HepG2 (cell line): Measurements from ENCODE around the gene ANKS1A. TPM values are rescaled to one million over a fixed set of nuclear protein-coding genes. Genes with fewer than 3 reads are reported as not detected.

Source experiments
- ATAC-seq: fragments of 200-7000 bp; cut with Tn5 transposase; 3 replicates; pipeline ENCODE4 v1.9.1; 2020; ENCODE audit warnings: mild to moderate bottlenecking, moderate library complexity
- BruUV-seq: library from RNA; stranded (reverse); fragments of 400-500 nt; replicated peaks from 2 replicates; lab custom pipeline; 2021; lab: Mats Ljungman, UMichigan
- CTCF ChIA-PET: fragments of 300-600 bp; formaldehyde crosslinking; extraction: SDS; loops from one replicate; lab custom pipeline; 2021; ENCODE audit warnings: low total read pairs, inconsistent platforms, low intra/inter-chr PET ratio; lab: Yijun Ruan, JAX
- POLR2A ChIA-PET: fragments of 350-600 bp; sonication (Branson Sonifier 250); formaldehyde crosslinking; loops from one replicate; lab custom pipeline; 2020; ENCODE audit warnings: antibody characterized with exemption, inconsistent platforms; lab: Yijun Ruan, JAX
- DNase-seq: peaks from one replicate; pipeline ENCODE4 v3.0.0-alpha.2; 2015; ENCODE audit warnings: low spot score
- FAIRE-seq: peaks from 3 replicates; lab custom pipeline; 2011; peaks lifted over from hg19 to GRCh38; lab: Jason Lieb, UNC
- H2AFZ ChIP-seq: one replicate; pipeline ENCODE4 v1.6.1; 2011; ENCODE audit warnings: low read length, inconsistent platforms
- H3K27ac ChIP-seq: fragments of 300-600 bp; 3 replicates; pipeline ENCODE4 v1.8.0; 2011; ENCODE audit warnings: mixed run types, mild to moderate bottlenecking, mixed read lengths, low read length, inconsistent platforms; ENCODE audit not compliant: insufficient read depth; ENCODE audit errors: extremely low read length
- H3K27me3 ChIP-seq, 2 experiments: fragments of 200-600 bp in 1 of 2; 2 replicates in 1 of 2; 3 replicates in 1 of 2; pipeline versions ENCODE4 v1.6.0 to v1.8.0; 2011; ENCODE audit warnings: low read length in 2 of 2, mild to moderate bottlenecking in 2 of 2, moderate library complexity in 2 of 2, inconsistent platforms in 1 of 2; ENCODE audit not compliant: insufficient read depth in 2 of 2, control insufficient read depth in 1 of 2
- H3K36me3 ChIP-seq, 2 experiments: fragments of 200-600 bp in 1 of 2; replicated peaks in 1 of 2; 2 replicates in 1 of 2; 3 replicates in 1 of 2; pipeline versions ENCODE4 v1.5.1 to v1.8.0; 2011; ENCODE audit warnings: low read length in 2 of 2, inconsistent platforms in 1 of 2; ENCODE audit not compliant: insufficient read depth in 2 of 2, control insufficient read depth in 1 of 2
- H3K4me1 ChIP-seq: 2 replicates; pipeline ENCODE4 v1.5.1; 2012; ENCODE audit warnings: low read length, inconsistent platforms; ENCODE audit not compliant: insufficient read depth
- H3K4me2 ChIP-seq: 2 replicates; pipeline ENCODE4 v1.6.0; 2011; ENCODE audit warnings: low read depth, low read length, inconsistent platforms
- H3K4me3 ChIP-seq, 3 experiments: fragments of 200-600 bp in 1 of 3; sonication (generic), shearing (Covaris generic) in 1 of 3; replicated peaks in 1 of 3; 2 replicates each; pipeline ENCODE4 v1.5.1; 2011 to 2016; ENCODE audit warnings: low read length in 3 of 3, inconsistent platforms in 2 of 3, low read depth in 2 of 3, mild to moderate bottlenecking in 2 of 3, control low read depth in 1 of 3, mixed read lengths in 1 of 3; ENCODE audit not compliant: insufficient read depth in 1 of 3
- H3K79me2 ChIP-seq: one replicate; pipeline ENCODE4 v1.6.1; 2011; ENCODE audit warnings: low read length, inconsistent platforms; ENCODE audit not compliant: insufficient read depth
- H3K9ac ChIP-seq: 2 replicates; pipeline ENCODE4 v1.6.0; 2011; ENCODE audit warnings: mild to moderate bottlenecking, low read depth, low read length, inconsistent platforms; ENCODE audit not compliant: insufficient read depth
- H3K9me3 ChIP-seq: 2 replicates; pipeline ENCODE4 v1.5.1; 2012; ENCODE audit warnings: mild to moderate bottlenecking, low read length
- H4K20me1 ChIP-seq: 2 replicates; pipeline ENCODE4 v1.6.0; 2011; ENCODE audit warnings: inconsistent platforms, mild to moderate bottlenecking, low read length, moderate library complexity; ENCODE audit not compliant: insufficient read depth
- AGO2 ChIP-seq: fragments of 200-400 bp; formaldehyde crosslinking; optimal IDR thresholded peaks from 2 replicates; pipeline ENCODE3; 2017; ENCODE audit warnings: mild to moderate bottlenecking, low read depth, low read length, moderate library complexity
- GABPB1 ChIP-seq: IDR thresholded peaks from 2 replicates; pipeline ENCODE4 v1.6.1; 2016; ENCODE audit warnings: mild to moderate bottlenecking, missing genetic modification reagents, moderate library complexity, missing compliant biosample characterization
- HDAC1 ChIP-seq: sonication (generic); formaldehyde crosslinking; IDR thresholded peaks from 2 replicates; pipeline ENCODE4 v1.5.1; 2020; ENCODE audit warnings: mild to moderate bottlenecking, missing genetic modification reagents
- HNF4G ChIP-seq, 2 experiments: sonication (generic) in 1 of 2; formaldehyde crosslinking in 1 of 2; IDR thresholded peaks; 2 replicates each; pipeline versions ENCODE4 v1.4.0 to v1.6.1; 2011 to 2020; ENCODE audit warnings: borderline replicate concordance in 2 of 2, low read depth in 2 of 2, mild to moderate bottlenecking in 2 of 2, low read length in 1 of 2, missing genetic modification reagents in 1 of 2, moderate library complexity in 1 of 2
- KMT2B ChIP-seq: IDR thresholded peaks from 2 replicates; pipeline ENCODE4 v1.6.1; 2016; ENCODE audit warnings: missing genetic modification reagents, missing compliant biosample characterization
- MATR3 ChIP-seq: sonication (generic); formaldehyde crosslinking; IDR thresholded peaks from 2 replicates; pipeline ENCODE4 v1.4.0; 2020; ENCODE audit warnings: missing genetic modification reagents
- POLR2AphosphoS2 ChIP-seq: IDR thresholded peaks from 2 replicates; pipeline ENCODE4 v1.6.1; 2011; ENCODE audit warnings: low read depth, low read length, improper control_type of control experiment
- SIN3A ChIP-seq: IDR thresholded peaks from 2 replicates; pipeline ENCODE4 v1.6.1; 2011; ENCODE audit warnings: low read depth, mild to moderate bottlenecking, control low read depth, low read length, borderline replicate concordance
- ZFX ChIP-seq: sonication (generic); formaldehyde crosslinking; IDR thresholded peaks from 2 replicates; pipeline ENCODE4 v1.4.0; 2020; ENCODE audit warnings: mild to moderate bottlenecking, low read depth, missing genetic modification reagents, moderate library complexity
- ZNF138 ChIP-seq: sonication (generic); formaldehyde crosslinking; IDR thresholded peaks from 2 replicates; pipeline ENCODE4 v1.5.0; 2020; ENCODE audit warnings: mild to moderate bottlenecking, low read depth, missing genetic modification reagents
- ZNF431 ChIP-seq: sonication (generic); formaldehyde crosslinking; IDR thresholded peaks from 2 replicates; pipeline ENCODE4 v1.9.0; 2022; ENCODE audit warnings: missing genetic modification reagents, low read depth, mild to moderate bottlenecking, borderline replicate concordance
- ZNF605 ChIP-seq: sonication (generic); formaldehyde crosslinking; IDR thresholded peaks from 2 replicates; pipeline ENCODE4 v1.8.0; 2022; ENCODE audit warnings: mild to moderate bottlenecking, missing genetic modification reagents
- WGBS: methylation state at CpG from one replicate; pipeline ENCODE4 v1.1.6; 2017; ENCODE audit warnings: low lambda C conversion rate; 5-methylcytosine and 5-hydroxymethylcytosine counted together
- in situ Hi-C: cut with HindIII; loops from 2 replicates; pipeline ENCODE4 v1.10.0; 2017; ENCODE audit warnings: low pct_unique_long_range_greater_than_20kb; ENCODE audit not compliant: extremely low pct_ligation_motif_present
- intact Hi-C: fragments of 100-400 bp; cut with micrococcal nuclease; formaldehyde crosslinking; loops from one replicate; pipeline ENCODE4 v1.10.0; 2022; ENCODE audit not compliant: unreplicated experiment
- polyA plus RNA-seq, 8 experiments: library from polyadenylated mRNA; depleted of rRNA in 3 of 8; stranded (reverse) in 7 of 8; unstranded in 1 of 8; fragments of >200 nt; fragmentation: Illumina TruSeq in 4 of 8; extraction: Trizol in 4 of 8; gene quantifications; 2 replicates each; pipeline versions ENCODE4 v1.2.1 to v1.2.3, GENCODE V29; 2011 to 2016; ENCODE audit warnings: low read depth in 4 of 8, missing spikeins in 1 of 8, mixed read lengths in 1 of 8; ENCODE audit not compliant: insufficient read depth in 1 of 8
- total RNA-seq, 5 experiments: library from RNA; depleted of rRNA; stranded (reverse); fragments of >200 nt; fragmentation: Illumina TruSeq; extraction: Trizol; gene quantifications; 2 replicates each; pipeline ENCODE4 v1.2.3, GENCODE V29; 2016; ENCODE audit warnings: low read depth in 1 of 5
- TF ChIP-seq, protein P1 (sequence below): sonication (generic); formaldehyde crosslinking; IDR thresholded peaks from 2 replicates; pipeline ENCODE4 v1.5.0; 2020; ENCODE audit warnings: missing genetic modification reagents

The ANKS1A gene
- total and polyA plus RNA-seq, 2 of the 13 experiments (the other 11 are each of a cell fraction or from before 2014, with no cell fraction given): 7.2 to 15.1 TPM

- H3K9me3 ChIP-seq: no peaks in the 10 kb centered on the region
- no peaks in the 10 kb centered on the region for H3K4me1 ChIP-seq
- peaks cover 13 to 15% of the 10 kb centered on the region in 2 experiments; a peak in 4 of 5 replicates for H3K36me3 ChIP-seq
- no peak for ATAC-seq
- no TSS peak for BruUV-seq
- no peak for FAIRE-seq
- POLR2A ChIA-PET: no interaction called here
- TF ChIP-seq GABPB1 (CRISPR knock-in tag) (no peak), ZNF605 (CRISPR knock-in tag) (no peak), ZFX (CRISPR knock-in tag) (no peak), SIN3A (no peak), HNF4G (IDR thresholded peaks at IDR 0.05; ENCODE audit: borderline replicate concordance, low read depth, low read length) (no peak), HNF4G (CRISPR knock-in tag; IDR thresholded peaks at IDR 0.05; ENCODE audit: borderline replicate concordance, low read depth) (no peak), MATR3 (CRISPR knock-in tag) (no peak), ZNF138 (CRISPR knock-in tag) (no peak), POLR2AphosphoS2 (no peak), KMT2B (CRISPR knock-in tag) (no peak), ZNF431 (no peak), AGO2 (no peak), HDAC1 (CRISPR knock-in tag) (no peak)
- TF ChIP-seq, protein P1, sequence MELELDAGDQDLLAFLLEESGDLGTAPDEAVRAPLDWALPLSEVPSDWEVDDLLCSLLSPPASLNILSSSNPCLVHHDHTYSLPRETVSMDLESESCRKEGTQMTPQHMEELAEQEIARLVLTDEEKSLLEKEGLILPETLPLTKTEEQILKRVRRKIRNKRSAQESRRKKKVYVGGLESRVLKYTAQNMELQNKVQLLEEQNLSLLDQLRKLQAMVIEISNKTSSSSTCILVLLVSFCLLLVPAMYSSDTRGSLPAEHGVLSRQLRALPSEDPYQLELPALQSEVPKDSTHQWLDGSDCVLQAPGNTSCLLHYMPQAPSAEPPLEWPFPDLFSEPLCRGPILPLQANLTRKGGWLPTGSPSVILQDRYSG (CRISPR knock-in tag): no peak
- TF ChIP-seq, all 625 proteins: peak for 0
- WGBS: 97% methylated on average over 1 of the region's 1 CpG
- Histone ChIP-seq H3K27ac (no peak overlapping the region), H3K9ac (no peak overlapping the region), H3K79me2 (no peaks in the 10 kb centered on the region), H3K4me3 (no peak overlapping the region), H3K27me3 (no peaks in the 10 kb centered on the region), H4K20me1 (no peaks in the 10 kb centered on the region), H2AFZ (no peak overlapping the region), H3K4me2 (no peak overlapping the region)
- no peak for DNase-seq
- intact Hi-C loops: no loop called here
- in situ Hi-C loops: no loop called here
- CTCF ChIA-PET: no interaction called here
Observed at GRCh38 chr6:35014341-35014740, 125.3 kb downstream of the ANKS1A start.
